HG02642 (cell line): Measurements from ENCODE around the gene AIP.

Source experiments
- ATAC-seq: cut with Tn5 transposase; IDR thresholded peaks from one replicate; pipeline ENCODE4 v1.9.1; 2021; ENCODE audit warnings: mild to moderate bottlenecking; ENCODE audit not compliant: unreplicated experiment, poor library complexity

Gene AIP

GRCh38 chr11:67491276-67492068, 8.6 kb downstream of the AIP start:
- ATAC-seq, result no peak

DNA sequence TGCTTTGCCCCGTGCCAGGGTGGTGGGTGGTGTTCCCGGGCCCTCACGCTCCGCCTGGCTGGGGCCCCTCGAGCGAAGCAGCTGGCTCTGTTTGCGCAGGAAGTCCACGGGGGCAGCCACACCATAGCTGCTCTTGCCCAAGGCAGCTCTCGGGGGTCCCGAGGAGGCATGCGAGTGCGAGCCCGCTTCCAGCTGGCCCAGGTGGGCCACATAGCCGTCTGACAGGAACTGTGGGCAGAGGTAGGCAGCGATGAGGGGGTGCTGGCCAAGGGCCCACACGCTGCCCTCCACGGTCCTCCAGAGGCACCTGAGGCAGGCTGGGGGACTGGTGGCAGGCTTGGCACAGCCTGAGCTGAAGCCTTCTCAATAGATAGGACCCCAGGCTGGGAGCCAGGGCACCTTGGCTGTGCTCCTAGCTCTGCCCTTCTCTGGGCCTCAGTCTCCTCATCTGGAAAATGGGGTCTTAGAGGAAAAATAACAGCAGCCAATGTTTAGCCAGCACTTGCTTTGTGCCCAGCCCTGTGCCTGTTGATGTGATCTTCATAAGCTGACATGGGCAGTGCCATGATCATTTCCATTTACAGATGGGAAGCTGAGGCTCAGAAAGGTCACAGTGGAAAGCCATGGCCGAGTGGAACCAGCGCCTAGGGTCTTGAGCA, 9.4 kb downstream of the AIP start:
- no peak for ATAC-seq

- no peak for ATAC-seq
Observed at GRCh38 chr11:67492801-67493547, 10.1 kb downstream of the AIP start.

DNA sequence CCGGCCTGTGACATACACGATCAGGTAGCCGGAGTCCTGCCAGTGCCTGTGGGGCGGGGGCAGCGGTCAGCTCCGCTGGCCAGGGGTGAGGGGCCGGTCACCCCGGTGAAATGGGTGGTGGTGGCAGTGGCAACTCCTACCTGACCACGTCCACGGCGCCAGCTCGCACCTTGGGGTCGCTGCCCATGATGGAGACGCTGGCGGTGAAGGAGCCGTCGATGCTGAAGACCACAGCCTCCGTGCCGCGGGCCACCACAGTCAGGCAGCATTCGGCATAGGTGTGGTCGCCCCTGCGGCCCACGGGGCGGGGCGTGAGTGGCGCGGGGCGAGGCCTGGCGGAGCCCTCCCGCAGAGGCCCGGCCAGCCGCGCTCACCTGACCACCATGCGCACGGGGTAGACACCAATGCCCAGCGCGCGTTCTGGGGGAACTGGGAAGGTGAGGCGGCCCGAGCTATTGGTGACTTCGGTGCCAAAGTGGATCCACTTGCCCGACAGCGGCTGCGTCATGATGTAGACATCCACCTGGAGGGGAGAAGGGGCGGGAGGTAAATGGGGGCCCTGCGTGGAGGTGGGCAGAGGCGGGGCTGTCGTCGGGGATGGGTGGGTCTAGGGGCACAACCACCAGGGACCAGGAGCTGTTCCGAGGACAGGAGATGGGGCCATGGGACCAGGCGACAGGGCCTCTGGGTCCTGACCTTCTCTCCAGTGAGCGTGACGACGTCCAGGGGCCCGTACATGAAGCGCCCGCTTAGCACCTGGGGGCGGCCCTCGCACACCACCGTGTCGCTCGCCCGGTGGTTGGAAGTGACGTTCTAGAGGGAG, 10.9 kb downstream of the AIP start:
- no peak for ATAC-seq

DNA sequence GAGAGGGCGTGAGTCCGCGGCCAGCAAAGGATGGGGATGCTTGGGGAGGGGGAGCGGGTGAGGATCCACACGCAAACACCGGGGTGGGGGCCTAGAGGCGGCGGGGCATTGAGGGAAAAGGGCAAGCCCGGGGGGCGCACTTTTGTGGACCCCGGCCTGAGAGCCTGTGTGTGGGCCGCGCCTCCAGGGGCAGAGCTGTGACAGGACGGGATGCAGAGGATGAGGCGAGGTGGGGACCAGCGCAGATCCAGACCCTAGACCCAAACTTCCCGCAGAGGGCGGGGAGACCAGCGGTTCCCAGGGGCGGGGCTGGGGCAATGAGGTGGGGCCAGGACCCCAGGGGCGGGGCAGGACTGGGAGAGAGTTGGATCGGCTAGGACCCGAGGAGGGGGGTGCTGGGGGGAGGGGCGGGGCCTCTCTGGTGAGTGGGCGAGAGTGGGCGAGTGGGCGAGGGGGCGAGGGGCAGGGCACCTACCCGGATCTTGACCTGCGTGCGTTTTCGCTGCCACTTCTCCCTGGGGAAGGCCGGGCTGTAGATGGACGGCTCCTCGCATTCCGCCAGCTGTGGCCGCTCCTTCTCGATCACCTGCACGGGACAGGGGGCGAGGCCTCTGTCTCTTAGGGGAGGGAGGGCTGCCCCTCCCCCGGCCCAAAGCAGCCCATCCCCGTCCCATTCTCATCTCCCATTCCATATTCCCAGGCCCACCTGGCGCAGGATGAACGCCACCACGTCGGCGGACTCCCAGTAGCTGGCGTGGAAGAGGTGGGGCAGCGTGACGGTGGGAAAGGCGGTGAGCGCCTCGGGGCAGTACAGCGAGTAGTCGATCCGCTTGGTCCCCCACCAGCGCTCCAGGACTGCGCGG, 11.8 kb downstream of the AIP start:
- ATAC-seq, result no peak

GRCh38 chr11:67495234-67496005, 12.6 kb downstream of the AIP start:
- ATAC-seq, result no peak

DNA sequence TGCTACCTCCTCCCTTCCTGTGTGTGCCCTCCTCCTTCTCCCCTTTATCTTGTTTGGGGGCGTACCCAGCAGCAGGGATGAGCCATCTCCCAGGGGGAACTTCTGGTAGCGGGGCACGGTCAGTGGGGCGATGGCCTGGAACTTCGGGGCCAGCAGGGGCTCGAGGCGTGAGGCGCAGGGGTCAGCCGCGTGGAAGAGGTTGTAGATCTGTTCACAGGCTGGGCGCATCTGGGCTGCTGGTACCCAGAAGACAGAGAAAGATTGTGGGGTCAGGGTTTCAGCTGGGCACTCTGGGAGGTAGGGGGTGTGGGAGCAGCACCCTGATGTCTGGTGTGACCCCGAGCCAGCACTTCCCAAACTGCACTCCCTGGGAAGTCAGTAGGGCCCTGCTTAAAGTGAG, 13.3 kb downstream of the AIP start:
- ATAC-seq, result no peak

DNA sequence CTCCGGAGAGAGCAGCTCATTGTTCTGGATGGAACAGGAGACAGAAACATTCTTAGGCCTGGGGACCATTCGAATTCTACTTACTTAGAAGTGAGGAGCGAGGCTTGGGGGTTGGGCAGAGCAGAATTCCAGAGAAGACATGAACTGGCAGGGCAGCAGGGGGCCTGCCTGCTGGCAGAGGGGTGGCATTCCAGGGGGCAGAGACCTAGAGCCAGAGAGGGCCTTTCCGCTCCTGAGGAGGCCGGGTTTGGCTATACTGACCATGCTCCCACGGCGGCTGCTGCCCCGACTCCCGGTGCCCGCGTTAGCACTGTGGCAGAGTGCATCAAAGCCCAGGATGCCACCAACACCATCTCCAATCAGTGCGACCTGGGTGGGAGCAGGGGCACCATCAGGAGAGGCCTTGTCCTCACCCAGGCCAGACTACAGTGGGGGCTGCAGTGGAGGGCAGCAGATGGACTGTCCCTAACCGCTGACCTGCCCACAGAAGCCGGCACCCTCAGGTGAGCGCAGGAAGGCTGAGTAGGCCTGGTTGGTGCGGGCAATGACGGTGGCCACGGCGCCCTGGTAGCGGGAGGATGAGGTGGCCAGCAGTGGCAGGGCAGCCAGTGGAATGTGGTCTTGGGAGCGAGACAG, 14.9 kb downstream of the AIP start:
- no peak for ATAC-seq

- ATAC-seq, result no peak
Observed at GRCh38 chr11:67498544-67498972, 15.7 kb downstream of the AIP start.

DNA sequence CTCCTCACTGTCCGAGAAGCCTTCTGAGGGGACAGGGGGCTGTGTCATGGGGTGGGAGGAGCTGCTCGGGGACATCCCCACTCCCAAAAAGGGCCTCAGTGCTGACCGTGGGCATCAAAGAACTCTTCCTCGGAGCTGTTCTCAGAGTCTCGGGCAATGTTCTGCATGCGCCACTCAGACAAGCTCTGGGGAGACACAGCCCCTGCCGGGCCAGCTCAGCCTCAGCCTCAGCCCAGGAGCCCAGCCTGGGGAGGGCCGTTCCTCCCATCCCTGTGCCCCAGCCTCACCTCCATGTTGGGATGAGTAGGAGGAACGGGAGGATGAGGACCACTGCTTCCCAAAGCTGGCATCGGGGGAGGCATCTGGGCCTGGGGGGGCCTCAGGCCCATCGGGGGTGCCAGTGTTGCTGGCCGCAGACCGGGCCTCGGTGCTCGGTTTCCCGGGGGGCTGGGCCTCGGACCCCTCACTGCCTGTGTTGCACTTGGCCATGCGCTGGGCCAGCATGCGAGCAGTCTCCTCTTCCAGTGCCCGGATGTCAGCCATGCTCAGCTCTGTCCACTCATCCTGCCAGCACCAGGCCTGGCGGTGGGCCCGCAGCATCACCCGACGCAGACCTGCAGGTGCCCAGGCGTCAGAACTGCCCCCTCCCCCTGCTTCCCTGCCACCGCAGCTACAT, 17.1 kb downstream of the AIP start:
- ATAC-seq, result no peak

DNA sequence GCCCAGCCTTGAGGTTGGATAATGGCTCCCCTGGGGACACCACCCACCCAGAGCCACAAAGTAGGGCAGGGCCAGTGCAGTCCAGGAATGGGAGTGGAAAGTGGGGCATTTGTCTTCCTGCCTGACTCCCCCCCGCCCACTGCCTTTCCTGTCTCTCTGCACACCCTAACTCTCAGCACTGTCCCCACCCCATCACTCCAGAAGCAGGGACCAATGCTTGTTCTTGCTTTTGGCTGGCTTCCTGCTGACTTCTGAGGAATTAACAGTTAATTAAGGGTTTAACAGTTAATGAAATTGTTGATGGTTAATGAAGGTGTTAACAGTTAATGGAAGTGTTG, 17.6 kb downstream of the AIP start:
- ATAC-seq, result no peak

GRCh38 chr11:67500831-67501715, 18.2 kb downstream of the AIP start:
- no peak for ATAC-seq

DNA sequence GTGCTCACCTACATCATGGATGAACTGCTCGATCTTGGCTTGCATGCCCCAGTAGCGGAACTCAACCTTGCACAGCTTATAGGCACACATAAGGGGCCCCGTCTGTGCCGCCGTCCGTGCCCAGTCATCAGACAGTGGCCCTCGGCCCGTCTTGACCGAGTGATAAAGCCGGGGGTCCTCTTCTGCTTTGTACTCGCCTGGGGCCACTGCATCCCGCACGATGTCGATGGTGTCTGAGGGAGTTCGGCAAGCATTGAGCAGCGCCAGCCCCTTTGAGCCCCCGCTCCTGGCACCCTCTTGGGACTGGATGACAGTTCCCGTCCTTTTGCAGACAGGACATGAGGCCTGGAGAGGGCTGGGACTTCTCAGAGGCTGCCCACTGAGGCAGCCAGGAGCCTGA, 19.0 kb downstream of the AIP start:
- no peak for ATAC-seq

DNA sequence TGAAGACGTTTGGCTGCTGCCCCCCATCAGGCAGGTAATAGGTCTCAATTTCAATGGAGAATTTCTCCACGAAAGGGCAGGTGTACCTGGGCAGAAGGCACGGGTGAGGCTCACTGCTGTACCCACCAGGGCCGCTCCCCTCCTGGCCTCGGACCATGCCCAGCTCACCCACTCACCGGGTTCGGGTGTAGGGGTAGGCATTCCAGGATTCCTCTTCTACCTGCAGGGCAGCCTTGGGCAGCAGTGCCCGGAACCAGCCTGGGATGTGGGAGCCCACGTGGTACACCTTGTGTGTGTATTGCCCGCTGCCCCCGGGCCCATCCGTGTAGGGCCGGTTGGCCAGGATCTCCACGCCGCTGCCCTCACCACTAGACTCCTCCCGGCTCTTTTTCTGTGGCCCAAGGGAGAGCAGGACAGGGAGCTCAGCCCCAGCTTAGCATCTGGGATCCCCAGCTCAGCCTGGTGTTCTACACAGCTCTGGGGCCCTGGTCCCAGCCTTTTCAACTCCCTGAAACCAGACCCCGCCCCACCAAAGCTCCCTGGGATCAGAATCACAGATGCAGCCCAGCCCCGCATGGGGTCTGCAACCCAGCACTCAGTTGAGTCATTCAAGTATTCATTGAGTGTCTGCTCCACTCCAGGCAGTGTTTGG, 19.6 kb downstream of the AIP start:
- no peak for ATAC-seq

GRCh38 chr11:67503119-67504004, 20.5 kb downstream of the AIP start:
- ATAC-seq, result no peak
